ELF-1 (cell line): ENCODE results near the gene PAXX.
A peak's percentile ranks its signal among the peaks of the same experiment; 100 is the strongest.

Experiments
- DNase-seq: peaks from one replicate; pipeline ENCODE4 v3.0.0-alpha.2; 2016; ENCODE audit warnings: low read depth, low spot score

PAXX gene

GRCh38 chr9:137017791-137018497, 25.7 kb downstream of the PAXX start:
- no peak for DNase-seq

DNA sequence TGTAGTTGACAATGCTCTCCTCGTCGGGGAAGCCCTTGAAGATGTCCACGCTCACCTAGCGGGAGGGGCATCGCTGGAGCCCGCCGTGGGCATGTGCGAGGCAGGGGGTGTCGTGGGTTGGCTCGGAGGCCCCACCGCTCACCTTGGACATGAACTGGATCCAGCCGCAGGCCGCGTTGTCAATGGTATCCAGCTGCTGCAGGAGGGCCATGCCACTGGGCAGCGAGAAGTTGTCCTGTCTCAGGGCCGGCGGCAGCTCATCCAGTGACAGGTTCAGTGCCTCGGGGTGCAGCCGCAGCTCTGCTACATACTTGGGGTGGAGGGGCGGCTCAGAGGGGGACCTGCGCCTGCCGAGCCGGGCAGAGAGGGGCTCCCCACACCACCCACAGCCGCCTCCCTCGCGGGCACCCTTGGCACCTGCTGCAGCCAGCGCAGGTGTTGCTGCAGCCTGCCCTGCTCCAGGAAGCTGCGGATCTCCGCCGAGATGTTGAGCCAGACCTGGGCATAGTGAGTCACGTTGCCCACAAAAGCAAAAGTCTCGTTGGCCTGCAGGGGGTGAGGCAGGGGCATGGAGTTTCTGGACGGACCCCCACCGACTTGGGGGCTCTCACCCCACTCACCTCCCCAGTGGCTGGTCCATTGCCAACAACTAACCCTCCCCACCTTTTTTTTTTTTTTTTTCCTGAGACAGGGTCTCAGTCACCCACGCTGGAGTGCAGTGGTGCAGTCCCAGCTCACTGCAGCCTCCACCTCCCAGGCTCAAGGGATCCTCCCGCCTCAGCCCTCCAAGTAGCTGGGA, 26.7 kb downstream of the PAXX start:
- no peak for DNase-seq

DNA sequence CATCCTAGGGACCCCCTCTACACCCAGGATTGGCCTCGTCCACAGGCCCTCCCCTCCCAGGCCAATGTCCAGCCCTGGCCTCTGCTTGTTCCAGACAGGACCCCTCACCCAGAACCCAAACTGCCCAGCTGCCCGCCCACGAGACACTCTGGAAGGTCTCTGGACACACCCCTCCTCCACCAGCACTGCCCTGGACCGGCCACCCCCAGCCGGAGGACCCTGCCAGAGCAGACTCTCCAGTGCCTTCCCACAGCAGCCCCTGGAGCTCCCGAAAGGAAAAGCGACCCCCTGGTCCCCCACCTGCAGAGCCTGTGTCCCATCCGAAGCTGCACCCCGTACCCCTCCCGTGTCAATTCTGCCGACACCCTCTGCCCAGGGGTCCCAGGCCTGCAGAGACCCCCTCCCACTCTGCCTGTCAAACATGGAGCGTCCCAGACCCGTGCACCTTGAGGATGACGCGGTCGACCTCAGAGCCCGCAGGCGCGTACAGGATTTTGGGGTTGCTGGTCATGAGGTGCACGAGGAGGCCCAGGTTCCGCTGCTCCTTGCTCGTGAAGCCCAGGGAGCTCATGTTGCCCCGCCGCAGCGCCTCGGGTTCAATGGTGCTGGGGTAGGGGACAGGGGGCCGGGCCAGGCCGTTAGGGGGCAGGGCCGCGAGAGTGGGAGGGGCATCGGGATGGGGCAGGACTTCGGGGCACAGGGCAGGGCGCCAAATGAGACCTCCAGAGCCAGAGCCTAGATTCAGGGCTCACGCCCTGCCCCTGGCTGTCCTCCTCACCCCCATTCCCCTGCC, 27.9 kb downstream of the PAXX start:
- no peak for DNase-seq

GRCh38 chr9:137020771-137021567, 28.7 kb downstream of the PAXX start:
- no peak for DNase-seq

- DNase-seq, result no peak
These were observed 29.4 kb downstream of the PAXX start for GRCh38 chr9:137021568-137021978.

GRCh38 chr9:137021979-137022661, 29.9 kb downstream of the PAXX start:
- peak; percentile 89 for DNase-seq

DNA sequence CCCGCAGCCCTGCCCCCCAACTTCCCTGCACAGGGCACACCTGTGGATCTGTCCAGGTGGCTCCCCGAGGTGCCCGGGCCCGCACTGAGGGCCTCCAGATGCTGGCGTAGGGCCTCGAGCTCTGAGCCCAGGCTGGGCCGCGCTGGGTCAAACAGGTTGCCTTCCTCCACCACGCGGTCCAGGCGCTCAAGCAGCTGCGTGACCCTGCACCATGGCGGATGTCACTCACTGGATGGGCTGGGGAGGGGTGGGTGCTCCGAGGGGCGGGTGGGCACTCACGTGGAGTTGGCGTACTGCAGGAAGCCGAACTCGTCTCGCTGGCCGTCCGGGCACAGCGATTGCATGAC, 30.4 kb downstream of the PAXX start:
- DNase-seq, result no peak

DNA sequence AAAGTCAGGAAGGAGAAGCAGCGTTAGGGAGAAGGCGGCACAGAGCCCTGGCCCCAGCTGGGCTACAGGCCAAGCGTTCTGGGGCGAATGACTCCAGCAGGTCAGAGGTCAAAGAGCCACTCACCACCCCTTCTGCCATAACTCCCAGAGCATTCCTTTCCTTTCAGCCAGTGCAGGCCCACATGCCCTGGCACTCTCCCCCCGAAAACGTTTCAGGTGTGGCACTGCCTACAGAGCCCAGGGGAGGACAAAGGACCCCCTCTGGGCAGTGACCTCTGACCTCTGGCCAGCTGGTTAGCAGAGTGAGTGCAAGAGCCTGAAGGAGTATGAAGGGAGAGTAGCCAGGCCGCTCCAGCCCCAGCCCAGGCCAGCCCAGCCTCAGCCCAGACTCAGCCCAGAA, 30.9 kb downstream of the PAXX start:
- no peak for DNase-seq

DNA sequence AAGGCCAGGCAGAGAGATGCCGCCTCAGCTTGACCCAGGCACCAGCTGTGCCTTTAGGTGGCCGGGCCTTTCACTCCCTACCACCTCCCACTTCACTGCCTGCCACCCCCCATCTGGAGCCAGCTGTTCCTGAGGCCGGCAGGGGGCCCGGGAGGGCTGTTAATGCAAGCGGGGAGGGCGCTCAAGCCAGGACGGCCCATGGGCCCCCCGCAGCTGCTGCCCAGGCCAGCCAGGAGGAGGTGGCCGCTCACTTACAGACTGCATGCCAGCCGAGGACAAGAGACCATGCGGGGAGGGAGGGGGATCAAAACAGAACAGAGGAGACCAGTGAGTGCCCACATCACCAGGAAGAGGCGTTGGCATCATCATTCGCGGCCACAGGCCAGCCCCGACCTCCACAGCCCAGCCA, 31.4 kb downstream of the PAXX start:
- DNase-seq, result no peak

DNA sequence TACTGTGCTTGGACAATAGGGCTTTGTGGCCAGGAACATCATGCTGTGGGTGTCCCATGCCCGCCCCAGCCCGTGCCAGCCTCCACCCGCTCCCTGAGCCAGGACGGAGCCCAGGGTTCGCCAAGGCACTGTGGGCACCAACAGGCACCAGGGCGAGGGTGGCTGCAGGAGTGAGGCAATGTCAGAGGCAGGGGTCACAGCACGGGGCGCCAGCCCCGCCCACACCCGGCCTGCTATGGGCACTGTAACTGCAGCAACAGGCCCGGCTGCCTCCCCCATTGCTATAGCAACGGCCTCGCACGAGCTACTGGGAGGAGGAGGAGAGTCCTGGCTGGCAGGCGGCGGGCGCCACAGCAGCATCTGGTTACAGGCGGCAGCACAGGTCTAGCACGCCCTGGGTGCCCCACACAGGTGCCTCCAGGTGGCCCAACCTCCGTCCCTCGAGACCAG, 33.3 kb downstream of the PAXX start:
- DNase-seq, result peak; percentile 44

GRCh38 chr9:137026384-137026783, 34.2 kb downstream of the PAXX start:
- no peak for DNase-seq

- no peak for DNase-seq
These were observed 34.6 kb downstream of the PAXX start for GRCh38 chr9:137026828-137027227.

DNA sequence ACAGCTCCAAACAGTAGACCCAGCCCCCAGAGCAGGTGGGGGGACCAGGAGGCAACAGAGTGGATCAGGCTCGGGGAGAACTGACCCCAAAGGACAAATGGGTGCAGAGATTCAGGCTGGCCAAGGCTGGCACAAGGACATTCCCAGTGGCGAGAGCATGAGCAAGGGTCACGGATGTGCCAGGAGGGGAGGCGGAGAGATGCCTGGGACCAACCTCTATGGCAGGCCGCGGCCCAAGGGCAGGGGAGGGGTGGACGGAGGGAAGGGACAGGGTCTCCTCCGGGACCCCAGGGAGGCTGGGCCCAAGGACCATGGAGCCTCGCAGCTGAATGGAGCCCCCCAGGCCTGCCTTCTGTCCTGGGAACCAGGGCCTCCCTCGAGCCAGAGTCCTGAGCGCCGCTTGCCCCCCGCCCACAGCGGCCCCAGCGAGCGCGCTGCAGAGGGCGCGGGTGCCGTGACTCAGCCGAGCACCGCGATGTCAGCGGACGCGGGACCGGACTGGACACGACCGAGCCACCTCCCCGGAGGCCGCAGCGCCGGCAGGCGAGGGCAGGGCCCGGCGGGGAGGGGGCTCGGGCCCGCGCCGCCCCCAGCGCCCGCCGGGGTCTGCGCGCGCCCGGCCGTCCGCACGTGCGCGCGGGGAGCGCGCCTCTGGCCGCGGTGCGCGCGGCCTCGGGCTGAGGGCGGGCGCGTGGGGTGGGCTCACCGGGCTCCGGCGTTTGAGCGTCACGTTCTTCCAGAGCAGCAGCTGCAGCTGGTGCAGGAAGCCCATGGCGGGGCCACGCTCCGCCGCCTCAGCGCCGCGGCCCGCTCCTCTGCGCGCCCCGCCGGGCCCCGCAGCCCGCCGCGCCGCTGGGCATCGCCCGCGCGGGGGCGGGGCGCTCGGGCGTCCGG, 35.4 kb downstream of the PAXX start, which contains the start of gene ABCA2:
Gene ABCA2, minus strand, starts transcription at position 869 of the 894 bp plus-strand sequence. Its CDS starts 97 bp downstream, at position 772.
- no peak for DNase-seq

- peak; percentile 31 for DNase-seq
These were observed 36.2 kb downstream of the PAXX start for GRCh38 chr9:137028263-137029057.

GRCh38 chr9:137029058-137029936, 37.1 kb downstream of the PAXX start:
- DNase-seq, result peak; percentile 84

- DNase-seq, result no peak
These were observed 37.8 kb downstream of the PAXX start for GRCh38 chr9:137030006-137030405.

DNA sequence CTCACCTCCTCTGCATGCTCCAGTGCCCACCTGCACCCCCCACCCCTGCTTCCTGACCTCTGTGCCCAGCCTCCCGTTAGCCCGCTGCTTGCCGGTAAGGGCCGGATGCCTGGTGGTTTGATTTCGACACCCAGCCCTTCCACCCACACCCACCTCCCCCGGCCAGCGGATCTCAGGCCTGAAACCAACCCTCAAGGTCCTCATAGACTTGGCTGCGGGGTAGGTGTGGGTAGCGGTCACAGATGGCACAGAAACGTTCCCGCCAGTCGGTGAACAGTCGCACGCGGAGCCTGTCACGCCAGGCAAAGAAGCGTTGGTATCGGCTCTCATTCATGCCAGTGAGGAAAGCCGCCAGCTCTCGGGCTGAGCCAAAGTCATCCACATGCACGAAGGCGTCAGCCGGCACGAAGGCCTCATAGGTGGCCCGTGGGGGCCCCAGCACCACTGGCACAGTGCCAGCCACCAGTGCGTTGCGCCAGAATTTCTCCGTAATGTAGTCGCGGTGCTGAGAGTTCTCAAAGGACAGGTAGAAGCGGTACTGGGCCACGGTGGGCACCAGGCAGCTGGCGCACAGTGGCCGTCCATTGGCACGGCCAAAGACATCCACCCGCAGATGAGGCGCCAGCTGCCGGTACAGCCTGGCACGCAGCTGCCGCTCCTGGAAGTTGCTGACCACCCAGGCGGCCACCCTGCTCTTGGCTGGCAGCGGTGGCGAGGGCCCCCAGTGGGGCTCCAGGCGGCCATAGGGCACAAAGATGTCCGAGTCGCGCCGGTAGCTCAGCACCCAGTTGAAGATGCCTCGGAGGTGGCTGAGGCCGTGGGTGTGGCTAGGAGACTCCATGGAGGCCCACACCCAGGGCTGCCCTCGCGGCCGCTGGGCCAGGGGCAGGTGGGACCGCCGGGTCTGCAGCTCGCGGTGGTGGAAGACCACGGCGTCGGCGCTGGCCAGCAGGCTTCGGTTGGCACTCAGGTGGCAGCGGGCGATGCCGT, 38.6 kb downstream of the PAXX start:
- no peak for DNase-seq
